ENCODE data around the gene RSL24D1.

The RSL24D1 gene

GRCh38 chr15:55133972-55134371 is 62.8 kb downstream of the RSL24D1 start:
- Histone ChIP-seq H3K9me3 (ENCODE audit: control insufficient read depth, insufficient read depth, low read length) (no peaks in the 10 kb centered on the region; the same call in 1 of the 2 replicates), H3F3A (ENCODE audit: control insufficient read depth, insufficient read depth) (no peaks in the 10 kb centered on the region), H3K27me3 (ENCODE audit: control insufficient read depth, low read length) (no peaks in the 10 kb centered on the region), H3K27ac (ENCODE audit: low read depth, low read length) (no peak overlapping the region), H3K4me2 (ENCODE audit: low read length) (no peak overlapping the region), H3K79me2 (ENCODE audit: control insufficient read depth, low read length) (no peaks in the 10 kb centered on the region), H4K20me1 (ENCODE audit: control insufficient read depth, insufficient read depth, low read depth, low read length) (no peaks in the 10 kb centered on the region), H3K9me2 (replicated peaks; ENCODE audit: control insufficient read depth, low read length) (no peaks in the 10 kb centered on the region), H3K4me1 (ENCODE audit: control insufficient read depth, low read length) (no peaks in the 10 kb centered on the region), H3K4me3 (ENCODE audit: low read length) (no peak overlapping the region), H3K36me3 (ENCODE audit: control insufficient read depth, low read length) (no peaks in the 10 kb centered on the region)
- no peak for TF ChIP-seq EZH2phosphoT487 (IDR thresholded peaks at IDR 0.05; ENCODE audit: borderline replicate concordance, low read length)
- TF ChIP-seq CTCF (IDR thresholded peaks at IDR 0.05; ENCODE audit: low read depth, low read length, poor library complexity, severe bottlenecking): no peak

DNA sequence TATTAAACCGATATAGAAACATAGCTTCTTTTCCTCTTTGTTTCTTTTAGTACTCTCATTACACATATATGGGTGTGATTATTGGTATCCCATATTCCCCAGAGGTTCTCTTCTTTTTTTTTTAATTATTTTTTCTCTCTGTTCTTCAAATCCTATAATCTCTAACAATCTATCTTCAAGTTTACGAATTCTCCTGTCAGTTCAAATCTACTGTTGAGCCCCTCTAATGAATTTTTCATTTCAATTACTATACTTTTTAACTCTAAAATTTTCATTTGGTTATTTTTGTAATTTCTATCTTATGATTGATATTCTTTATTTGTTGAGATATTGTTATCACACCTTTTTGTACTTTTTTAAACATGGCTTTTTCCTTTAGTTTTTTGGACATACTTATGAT is 64.1 kb downstream of the RSL24D1 start:
- Histone ChIP-seq H3K9me2 (replicated peaks; ENCODE audit: control insufficient read depth, low read length) (no peaks in the 10 kb centered on the region), H3K27ac (ENCODE audit: low read depth, low read length) (no peak overlapping the region), H3K4me1 (ENCODE audit: control insufficient read depth, low read length) (no peaks in the 10 kb centered on the region), H3K4me2 (ENCODE audit: low read length) (no peak overlapping the region), H3K79me2 (ENCODE audit: control insufficient read depth, low read length) (no peaks in the 10 kb centered on the region), H4K20me1 (ENCODE audit: control insufficient read depth, insufficient read depth, low read depth, low read length) (no peaks in the 10 kb centered on the region), H3K4me3 (ENCODE audit: low read length) (no peak overlapping the region), H3K36me3 (ENCODE audit: control insufficient read depth, low read length) (no peaks in the 10 kb centered on the region), H3F3A (ENCODE audit: control insufficient read depth, insufficient read depth) (no peaks in the 10 kb centered on the region), H3K9me3 (ENCODE audit: control insufficient read depth, insufficient read depth, low read length) (no peaks in the 10 kb centered on the region; the same call in 1 of the 2 replicates), H3K27me3 (ENCODE audit: control insufficient read depth, low read length) (no peaks in the 10 kb centered on the region)
- TF ChIP-seq EZH2phosphoT487 (IDR thresholded peaks at IDR 0.05; ENCODE audit: borderline replicate concordance, low read length) (no peak), CTCF (IDR thresholded peaks at IDR 0.05; ENCODE audit: low read depth, low read length, poor library complexity, severe bottlenecking) (no peak)
